LNCAP (cell line): ENCODE measurements around the gene CIZ1.

ENCODE experiments used
- TF ChIP-seq, protein P1 (sequence below): fragments of 450-650 bp; IDR thresholded peaks from 2 replicates; pipeline ENCODE4 v1.5.1; 2017; ENCODE audit warnings: mild to moderate bottlenecking

CIZ1 gene

GRCh38 chr9:128215491-128216409 is 24.4 kb upstream of the CIZ1 start:
- TF ChIP-seq, protein P1, sequence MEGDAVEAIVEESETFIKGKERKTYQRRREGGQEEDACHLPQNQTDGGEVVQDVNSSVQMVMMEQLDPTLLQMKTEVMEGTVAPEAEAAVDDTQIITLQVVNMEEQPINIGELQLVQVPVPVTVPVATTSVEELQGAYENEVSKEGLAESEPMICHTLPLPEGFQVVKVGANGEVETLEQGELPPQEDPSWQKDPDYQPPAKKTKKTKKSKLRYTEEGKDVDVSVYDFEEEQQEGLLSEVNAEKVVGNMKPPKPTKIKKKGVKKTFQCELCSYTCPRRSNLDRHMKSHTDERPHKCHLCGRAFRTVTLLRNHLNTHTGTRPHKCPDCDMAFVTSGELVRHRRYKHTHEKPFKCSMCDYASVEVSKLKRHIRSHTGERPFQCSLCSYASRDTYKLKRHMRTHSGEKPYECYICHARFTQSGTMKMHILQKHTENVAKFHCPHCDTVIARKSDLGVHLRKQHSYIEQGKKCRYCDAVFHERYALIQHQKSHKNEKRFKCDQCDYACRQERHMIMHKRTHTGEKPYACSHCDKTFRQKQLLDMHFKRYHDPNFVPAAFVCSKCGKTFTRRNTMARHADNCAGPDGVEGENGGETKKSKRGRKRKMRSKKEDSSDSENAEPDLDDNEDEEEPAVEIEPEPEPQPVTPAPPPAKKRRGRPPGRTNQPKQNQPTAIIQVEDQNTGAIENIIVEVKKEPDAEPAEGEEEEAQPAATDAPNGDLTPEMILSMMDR: no peak

DNA sequence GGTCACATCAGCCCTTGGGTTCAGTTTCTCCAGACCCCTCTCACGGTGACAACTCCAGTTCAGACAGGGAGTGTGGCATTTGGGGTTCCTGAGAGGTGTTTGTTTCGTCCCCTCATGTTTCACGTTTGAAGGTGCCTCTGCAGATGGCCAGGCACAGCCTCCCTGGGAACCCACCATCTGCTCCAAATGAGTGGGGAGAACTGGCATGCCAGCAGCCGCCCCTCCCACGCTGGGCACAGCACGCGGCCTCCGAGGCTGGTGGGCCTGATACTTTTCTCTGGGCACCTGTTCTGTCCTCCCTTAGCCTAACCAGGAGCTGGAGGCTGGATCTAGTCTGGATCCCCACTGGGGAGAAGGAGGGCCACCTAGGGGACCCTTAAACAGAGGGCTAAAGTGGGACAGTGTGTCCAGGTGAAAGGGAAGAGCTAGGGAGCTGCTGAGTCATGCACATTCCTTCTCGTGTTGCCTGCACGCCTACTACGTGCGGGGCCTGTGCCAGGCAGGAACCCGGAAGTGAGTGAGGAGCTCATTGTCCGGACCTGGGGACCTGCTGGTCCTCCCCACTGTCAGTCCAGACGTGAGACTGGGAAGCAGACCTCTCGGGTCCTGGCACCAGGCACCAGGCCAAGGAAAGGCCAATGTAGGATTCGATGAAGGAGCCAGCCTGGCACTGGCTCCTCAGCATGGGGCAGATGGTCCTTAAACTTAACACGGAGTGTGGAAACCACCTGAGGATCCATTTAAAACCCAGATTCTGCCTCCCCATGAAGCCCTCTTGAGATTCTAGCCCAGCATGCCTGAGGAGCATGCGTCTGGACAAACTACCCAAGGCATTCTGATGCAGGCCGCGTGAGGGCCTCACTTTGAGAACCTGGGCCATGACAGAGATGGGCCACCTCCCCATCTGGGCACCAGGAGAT is 23.5 kb upstream of the CIZ1 start:
- TF ChIP-seq, protein P1: no peak

DNA sequence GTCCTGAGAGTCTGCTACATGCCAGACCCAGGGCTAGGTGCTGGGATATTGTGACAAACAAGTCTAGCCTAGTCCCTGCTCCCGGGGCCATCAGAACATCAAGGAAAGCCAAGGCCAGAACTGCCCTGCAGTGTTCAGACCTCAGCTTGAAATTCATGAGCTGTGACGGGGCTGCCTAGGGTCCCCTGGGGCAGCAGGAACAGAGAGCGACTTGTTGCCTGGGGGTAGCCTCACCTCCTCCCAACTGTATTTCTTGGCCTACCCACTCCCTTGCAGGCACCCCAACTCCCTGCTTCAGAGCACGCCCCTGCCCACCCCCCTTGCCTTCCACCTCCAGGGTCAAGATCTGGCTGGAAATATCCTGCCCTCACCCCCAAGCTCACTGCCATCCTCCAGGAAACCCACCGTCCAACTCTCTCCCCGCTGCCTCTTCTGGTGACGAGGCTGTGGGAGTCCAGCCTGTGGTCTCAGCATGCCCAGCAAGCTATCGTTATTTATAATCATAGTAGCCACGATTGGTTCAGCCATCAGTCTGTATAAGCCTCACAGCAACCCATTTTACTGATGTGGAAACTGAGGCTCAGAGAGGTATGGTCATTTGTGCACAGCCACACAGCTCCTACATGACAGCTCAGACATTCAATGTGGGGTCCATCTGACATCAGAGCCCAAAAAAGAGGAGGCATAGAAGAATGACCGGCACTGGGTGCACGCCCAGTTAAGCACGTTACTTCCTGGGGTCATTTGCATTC is 22.6 kb upstream of the CIZ1 start:
- TF ChIP-seq, protein P1: no peak

- TF ChIP-seq, protein P1: no peak
Measured at GRCh38 chr9:128211981-128212281, 20.6 kb upstream of the CIZ1 start.

- TF ChIP-seq, protein P1: no peak
Measured at GRCh38 chr9:128211186-128211980, 20.0 kb upstream of the CIZ1 start.

GRCh38 chr9:128208946-128209669 is 17.7 kb upstream of the CIZ1 start:
- TF ChIP-seq, protein P1: no peak
